Stimulated activated CD8-positive, alpha-beta memory T cell treated with anti-CD3 and anti-CD28 coated beads, Interleukin-15, amount 100 ng/mL, for 48 hours (primary cell): Measurements from ENCODE around the gene RAC2.
A peak's percentile ranks its signal among the peaks of the same experiment; 100 is the strongest.
"Not testable (repeated sequence)": the region's sequence is repeated elsewhere in the genome, so short reads cannot be mapped to it uniquely, and the experiment has no call there.

Experiments
- DNase-seq, 2 donors: peaks; one replicate each; pipeline ENCODE4 v3.0.0-alpha.2; 2020; ENCODE audit warnings: low read depth in 2 of 2

RAC2 gene

DNA sequence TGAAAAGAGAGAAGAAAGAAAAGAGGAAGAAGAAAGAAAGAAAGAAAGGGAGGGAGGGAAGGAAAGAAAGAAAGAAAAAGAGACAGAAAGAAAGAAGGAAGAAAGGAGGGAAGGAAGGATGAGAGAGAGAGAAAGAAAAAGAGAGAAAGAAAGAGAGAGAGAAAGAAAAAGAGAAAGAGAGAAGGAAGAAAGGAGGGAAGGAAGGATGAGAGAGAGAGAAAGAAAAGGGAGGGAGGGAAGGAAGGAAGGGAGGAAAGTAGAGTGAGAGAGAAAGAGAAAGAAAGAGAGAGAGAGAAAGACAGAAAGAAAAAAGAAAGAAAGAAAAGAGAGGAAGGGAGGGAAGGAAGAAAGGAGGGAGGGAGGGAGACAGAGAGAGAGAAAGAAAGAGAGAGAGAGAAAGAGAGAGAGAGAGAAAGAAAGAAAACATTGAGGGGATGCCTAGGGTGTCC lies 11.5 kb upstream of the RAC2 start:
- DNase-seq = no peak

DNA sequence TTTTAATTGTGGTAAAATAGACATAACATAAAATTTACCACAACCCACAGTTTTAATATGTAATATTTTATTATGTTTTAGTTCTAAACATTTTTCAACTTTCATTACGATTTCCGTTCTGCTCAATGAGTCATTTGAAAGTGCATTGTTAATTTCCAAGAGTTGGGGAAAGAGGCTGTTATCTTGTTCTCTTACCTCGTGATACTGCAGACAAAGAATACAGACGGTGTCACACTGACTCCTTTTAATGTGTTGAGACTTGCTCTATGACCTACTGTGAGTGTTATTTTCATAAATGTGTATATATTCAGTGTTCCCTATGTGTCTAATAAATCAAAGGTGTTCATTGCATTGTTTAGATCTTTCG lies 10.8 kb upstream of the RAC2 start:
- DNase-seq = no peak

DNA sequence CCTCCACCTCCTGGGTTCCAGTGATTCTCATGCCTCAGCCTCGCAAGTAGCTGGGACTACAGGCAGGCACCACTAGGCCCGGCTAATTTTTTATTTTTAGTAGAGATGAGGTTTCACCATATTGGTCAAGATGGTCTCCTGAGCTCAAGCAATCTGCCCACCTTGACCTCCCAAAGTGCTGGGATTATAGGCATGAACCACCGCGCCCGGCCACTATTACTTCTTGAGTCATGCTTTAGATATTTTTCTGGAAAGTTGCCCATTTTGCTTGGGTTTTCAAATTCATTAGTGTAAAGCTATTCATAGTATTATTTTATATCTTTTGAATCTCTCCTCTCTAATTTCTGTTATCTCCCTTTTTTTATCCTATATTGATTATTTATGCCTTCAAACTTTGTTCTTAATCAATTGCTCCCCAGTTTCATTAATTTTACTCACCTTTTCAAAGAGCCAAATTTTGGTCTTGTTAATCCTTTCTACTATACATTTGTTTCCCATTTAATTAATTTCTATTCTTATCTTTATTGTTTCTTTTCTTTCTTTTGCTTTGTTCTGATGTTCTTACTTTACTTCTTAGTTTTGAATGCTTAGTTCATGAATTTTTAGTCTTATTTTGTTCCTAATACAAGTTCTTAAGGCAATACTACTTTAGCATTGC lies 10.3 kb upstream of the RAC2 start:
- no peak for DNase-seq

DNA sequence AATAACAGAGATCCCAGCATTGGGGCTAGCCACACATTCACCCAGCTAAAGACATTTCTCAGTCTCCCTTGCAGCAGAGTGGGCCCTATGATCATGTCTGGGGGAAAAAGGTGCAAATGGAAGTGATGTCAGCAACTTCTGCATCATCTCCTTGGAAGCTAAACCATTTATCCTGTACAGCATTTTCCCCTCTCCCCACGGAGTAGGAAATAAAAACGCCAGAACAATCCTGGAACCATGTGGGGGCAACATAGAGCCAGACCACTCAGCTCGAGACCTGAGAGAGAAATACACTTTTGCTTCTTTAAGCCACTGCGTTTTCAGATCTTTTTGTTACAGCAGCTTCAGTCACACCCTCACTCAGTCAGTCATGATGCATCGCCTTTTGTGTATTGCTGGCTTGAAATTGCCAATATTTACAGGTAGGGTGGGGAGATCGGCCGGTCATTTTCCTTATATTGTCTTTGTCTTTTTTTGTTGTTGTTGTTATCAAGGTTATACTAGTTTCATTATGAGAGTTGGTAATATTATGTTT lies 9.1 kb upstream of the RAC2 start:
- DNase-seq = no peak

DNA sequence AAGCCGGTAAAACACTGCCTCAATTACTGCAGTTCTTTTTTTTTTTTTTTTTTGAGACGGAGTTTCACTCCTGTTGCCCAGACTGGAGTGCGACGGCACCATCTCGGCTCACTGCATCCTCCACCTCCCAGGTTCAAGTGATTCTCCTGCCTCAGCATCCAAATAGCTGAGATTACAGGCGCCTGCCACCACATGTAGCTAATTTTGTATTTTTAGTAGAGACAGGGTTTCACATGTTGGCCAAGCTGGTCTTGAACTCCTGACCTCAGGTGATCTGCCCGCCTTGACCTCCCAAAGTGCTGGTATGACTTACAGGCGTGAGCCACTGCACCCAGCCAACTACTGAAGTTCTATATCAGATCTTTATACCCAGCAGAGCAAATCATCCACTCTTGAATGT lies 7.8 kb upstream of the RAC2 start:
- not testable (repeated sequence) for DNase-seq

DNA sequence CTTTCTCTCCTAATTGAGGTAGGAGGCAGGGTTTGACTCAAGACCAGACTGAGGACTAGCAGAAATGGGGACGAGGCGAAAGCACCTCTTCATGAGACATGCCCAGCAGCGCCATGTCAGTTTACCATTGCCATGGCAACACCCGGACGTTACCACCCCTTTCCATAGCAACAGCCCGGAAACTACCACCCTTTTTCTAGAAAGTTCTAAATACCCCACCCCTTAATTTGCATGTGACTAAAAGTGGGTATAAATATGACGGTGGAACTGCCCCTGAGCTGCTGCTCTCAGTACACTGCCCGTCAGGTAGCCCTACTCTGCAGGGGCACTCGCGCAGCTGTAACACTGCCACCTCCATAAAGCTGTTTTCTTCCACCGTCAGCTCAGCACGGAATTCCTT lies 5.9 kb upstream of the RAC2 start:
- DNase-seq = no peak

- no peak for DNase-seq
These were observed 4.2 kb upstream of the RAC2 start for GRCh38 chr22:37248251-37248650.

GRCh38 chr22:37245740-37246139 lies 1.7 kb upstream of the RAC2 start:
- DNase-seq = no peak

DNA sequence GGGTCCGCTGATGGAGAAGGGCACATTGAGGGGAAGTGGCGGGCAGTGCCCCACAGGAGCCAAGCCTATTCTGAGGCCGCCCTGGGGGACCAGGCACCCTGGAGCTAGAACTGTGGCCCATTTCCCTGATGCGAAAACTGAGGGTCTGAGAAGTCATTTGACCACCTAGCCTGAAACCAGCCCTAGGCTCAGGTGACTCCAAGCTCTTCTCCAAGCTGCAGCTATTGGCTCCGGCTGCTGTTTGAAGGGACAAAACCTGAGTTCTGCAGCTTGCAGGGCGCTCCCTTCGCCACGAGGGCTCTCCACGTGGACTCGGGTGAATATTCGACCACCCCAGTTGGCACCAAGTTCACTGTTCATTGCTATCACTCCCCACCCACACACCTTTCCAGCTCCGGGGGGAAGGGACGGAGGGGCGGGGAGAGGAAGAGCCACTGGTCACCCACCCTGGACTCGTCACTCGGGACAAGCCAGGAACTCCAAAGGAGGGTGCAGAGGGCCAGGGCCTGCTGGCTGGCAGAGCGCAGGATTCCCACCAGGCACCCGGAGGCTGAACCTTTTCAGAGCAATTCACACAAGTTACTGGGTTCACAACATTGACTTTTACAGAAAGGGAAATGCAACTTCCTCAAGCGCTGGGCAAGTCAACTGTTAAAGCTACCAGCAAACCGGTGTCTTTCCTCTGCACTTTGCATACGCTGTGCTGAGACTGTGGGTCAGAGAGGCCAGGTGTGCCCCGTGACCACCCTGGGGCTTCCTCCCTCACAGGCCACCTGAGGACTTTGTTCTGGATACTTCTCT lies 1.1 kb upstream of the RAC2 start:
- no peak for DNase-seq

DNA sequence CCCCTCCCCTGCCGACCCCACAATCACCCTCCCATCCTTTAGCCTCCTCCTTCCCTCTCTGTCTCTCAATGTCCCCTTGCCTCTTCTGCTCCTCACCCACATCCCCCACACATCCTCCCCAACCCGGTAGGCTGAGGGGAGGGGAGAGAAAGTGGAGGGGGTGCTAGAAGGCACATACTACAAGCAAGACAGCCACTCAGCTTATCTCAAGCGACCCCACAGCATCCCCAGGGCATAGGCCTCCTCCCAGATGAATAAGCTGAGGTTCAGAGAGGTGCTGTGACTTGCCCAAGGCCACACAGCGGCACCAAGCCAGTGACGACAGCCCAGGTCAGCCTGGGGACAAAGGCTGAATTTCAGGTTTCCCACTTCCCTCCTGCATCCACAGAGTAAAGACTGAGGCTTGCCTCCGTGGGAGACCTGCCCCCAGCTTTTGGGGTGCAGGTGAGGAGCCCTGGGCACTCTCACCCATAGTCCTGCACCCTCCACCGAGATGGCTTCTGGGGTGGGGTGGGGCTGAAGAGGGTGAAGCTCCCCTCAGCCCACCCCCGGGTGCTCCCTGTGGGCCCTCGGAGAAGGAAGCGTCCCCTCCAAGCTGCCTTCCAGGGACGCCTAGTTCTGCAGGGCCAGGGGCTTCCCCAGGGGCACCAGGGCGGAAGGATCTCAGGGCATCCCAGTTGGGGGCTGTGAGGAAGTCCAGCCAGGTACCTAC lies 511 bp downstream of the RAC2 start:
- DNase-seq = no peak

- peak; percentile 88 to 91 for DNase-seq
These were observed 1.6 kb downstream of the RAC2 start for GRCh38 chr22:37242395-37242918.

GRCh38 chr22:37241351-37242142 lies 2.5 kb downstream of the RAC2 start:
- no peak for DNase-seq

DNA sequence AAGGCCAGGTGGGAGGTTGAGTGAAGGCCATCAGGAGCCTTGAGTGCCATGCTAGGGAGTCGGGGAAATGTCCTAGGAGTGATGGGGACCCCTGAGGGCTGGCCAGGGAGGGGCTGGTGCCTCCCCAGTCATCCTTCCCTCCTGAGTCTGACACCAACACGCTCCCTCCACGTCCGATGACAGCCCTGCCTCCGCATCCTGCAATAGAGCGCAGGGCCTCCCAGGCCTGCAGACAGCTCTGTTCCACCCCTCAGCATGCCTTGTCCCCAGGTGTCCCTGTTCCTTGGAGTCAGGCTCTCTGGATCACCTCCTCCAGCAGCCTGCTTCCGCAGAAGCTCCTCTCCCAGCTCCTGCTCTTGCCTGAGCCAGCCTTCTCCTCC lies 3.1 kb downstream of the RAC2 start:
- no peak for DNase-seq

DNA sequence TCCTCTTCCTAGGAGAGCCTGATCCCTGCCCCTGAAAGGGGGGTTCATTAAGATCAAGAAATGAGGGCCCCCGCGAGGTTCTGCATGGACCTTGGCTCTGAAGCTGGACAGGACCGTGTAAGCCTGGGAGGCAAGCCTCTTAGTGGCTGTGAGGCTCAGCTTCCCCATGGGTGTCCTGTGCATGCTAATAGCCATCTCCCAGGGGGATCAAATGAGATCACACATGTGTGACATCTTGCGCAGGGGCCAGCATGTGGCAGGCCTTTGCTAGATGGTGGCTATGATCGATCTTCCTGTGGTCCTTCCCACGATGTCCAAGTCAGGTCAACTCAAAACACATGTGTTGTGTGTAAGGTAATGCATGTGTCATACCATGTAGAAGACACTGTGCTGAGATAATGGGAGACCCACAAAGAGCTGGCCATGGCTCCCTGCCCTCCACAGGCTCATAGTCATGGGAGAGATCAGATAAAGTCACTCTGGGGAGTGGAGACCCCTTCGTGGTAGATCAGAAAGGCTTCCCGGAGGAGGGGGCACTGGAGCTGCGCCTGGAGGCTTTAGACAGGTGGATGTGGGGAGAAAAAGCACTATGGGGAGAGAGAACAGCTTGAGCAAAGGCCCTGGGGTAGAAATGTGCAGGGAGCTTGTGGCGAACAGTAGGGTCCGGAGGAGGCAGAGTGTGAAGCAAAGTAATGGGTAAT lies 3.7 kb downstream of the RAC2 start:
- DNase-seq = no peak

DNA sequence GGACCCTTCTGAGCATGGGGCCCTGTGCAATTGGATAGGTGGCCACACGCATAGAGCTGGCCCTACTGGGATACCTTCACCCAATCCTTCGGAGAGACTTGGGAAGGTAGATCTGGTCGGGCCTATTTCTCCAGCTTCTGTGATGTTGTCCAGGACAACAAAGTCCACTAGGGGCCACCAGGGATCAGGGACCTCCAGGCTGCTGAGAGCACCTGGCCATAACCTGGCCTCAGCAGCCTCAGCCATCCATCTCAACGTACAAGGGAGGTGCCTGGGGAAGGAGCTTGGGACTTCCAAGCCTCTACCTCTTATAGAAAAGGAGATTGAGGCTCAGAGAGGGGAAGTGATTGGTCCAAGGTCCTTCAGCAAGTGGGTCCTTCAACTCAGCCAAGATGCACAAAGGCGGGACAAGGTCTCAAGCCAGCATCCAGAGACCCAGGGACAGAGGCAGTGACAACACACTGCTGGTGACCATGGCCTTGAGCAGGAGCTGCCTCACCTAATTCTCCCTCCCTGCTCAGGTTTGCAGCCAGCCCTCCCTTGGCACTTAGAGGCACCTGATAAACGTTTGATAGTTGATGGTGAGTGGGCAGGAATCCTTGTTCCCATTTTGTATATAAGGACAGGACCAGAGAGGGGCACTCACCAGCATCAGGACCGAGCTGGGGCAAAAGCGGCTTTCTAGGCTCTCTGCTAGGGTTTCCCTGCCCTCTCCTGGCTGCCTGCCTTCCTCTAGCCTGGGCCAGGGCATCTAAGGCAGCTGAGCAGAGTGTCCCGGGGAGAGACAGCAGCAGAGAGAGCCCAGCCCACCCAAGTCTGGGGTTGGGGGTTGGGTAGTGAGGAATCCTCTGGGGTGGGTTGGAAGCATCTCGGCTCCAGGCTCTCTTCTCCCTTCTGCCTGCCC lies 4.5 kb downstream of the RAC2 start:
- DNase-seq = no peak

GRCh38 chr22:37237371-37238268 lies 6.4 kb downstream of the RAC2 start:
- DNase-seq = no peak

DNA sequence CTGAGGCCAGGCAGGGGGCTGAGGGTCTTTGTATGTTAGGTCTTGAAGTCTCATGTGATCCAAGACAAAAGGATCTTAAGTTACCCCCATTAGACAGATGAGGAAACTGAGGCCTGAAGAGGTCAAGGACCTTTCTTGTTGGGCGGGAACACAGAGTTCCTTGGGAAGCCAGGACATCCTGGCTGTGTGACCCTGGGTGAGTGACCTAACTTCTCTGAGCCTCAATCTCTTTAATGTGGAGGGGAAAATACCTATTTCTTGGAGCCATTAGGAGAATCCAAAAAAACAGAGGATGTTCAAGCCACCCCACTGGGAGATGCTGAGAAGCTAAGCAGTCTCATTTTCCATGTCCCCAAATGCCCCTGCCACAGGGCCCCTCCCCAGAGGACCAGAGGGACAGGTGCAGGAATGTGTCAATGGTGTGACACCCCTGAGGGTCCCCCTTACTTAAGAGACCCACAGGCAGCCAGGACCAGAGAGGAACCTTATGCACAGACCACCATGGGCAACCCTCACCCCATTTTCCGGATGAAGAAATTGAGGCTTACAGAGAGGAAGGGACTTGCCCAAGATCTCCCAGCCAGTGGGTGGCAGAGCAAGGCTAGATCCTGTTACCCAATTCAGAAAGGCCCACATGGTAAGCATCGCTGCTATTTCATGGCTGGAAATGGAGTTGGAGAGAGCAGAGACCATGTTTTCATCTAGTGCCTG lies 8.0 kb downstream of the RAC2 start:
- DNase-seq = no peak
